CD4-positive, alpha-beta T cell (primary cell): Measurements from ENCODE around the gene CDH20. TPM values are rescaled to one million over a fixed set of nuclear protein-coding genes. Genes with fewer than 3 reads are reported as not detected.

ENCODE experiments used
- ATAC-seq: fragments of 200-7000 bp; cut with Tn5 transposase; one replicate; pipeline ENCODE4 v1.10.0; 2022; ENCODE audit warnings: mild to moderate bottlenecking; ENCODE audit not compliant: poor library complexity
- CTCF ChIA-PET: fragments of 350-600 bp; sonication (Branson Sonifier 250); formaldehyde crosslinking; loops from one replicate; lab custom pipeline; 2021; ENCODE audit warnings: antibody characterized with exemption, inconsistent platforms; lab: Charles Lee
- POLR2A ChIA-PET: fragments of 350-600 bp; sonication (Branson Sonifier 250); formaldehyde crosslinking; loops from one replicate; lab custom pipeline; 2021; ENCODE audit warnings: antibody characterized with exemption, inconsistent platforms; lab: Charles Lee
- DNase-seq, 14 experiments: peaks; one replicate each; pipeline ENCODE4 v3.0.0-alpha.2; 2013 to 2020; ENCODE audit warnings: mixed read lengths in 2 of 14
- H3K27ac ChIP-seq, 2 donors: one replicate each; pipeline versions ENCODE4 v1.5.1 to v1.7.0; 2013; ENCODE audit warnings: low read length in 2 of 2, low read depth in 1 of 2, mild to moderate bottlenecking in 1 of 2
- H3K27me3 ChIP-seq, 2 experiments: 1 replicate in 1 of 2; 2 replicates in 1 of 2; pipeline versions ENCODE4 v1.6.1 to v1.7.0; 2013; ENCODE audit warnings: low read length in 2 of 2, control low read depth in 1 of 2, mild to moderate bottlenecking in 1 of 2, moderate library complexity in 1 of 2; ENCODE audit not compliant: insufficient read depth in 2 of 2, control insufficient read depth in 1 of 2
- H3K36me3 ChIP-seq: one replicate; pipeline ENCODE4 v1.6.1; 2013; ENCODE audit warnings: low read length, control low read depth; ENCODE audit not compliant: insufficient read depth
- H3K4me1 ChIP-seq: one replicate; pipeline ENCODE4 v1.6.1; 2013; ENCODE audit warnings: low read length, control low read depth; ENCODE audit not compliant: insufficient read depth
- H3K4me3 ChIP-seq: one replicate; pipeline ENCODE4 v1.5.1; 2013; ENCODE audit warnings: mild to moderate bottlenecking, low read length, moderate library complexity
- H3K9me3 ChIP-seq, 2 experiments: 1 replicate in 1 of 2; 2 replicates in 1 of 2; pipeline versions ENCODE4 v1.6.1 to v1.7.0; 2013; ENCODE audit warnings: low read length in 2 of 2, mild to moderate bottlenecking in 2 of 2, control low read depth in 1 of 2, moderate library complexity in 1 of 2; ENCODE audit not compliant: control insufficient read depth in 1 of 2, insufficient read depth in 1 of 2
- H3K27ac Mint-ChIP-seq: one replicate; pipeline ENCODE4 v1.8.0; 2020; ENCODE audit warnings: mixed read lengths
- H3K27me3 Mint-ChIP-seq: one replicate; pipeline ENCODE4 v1.8.0; 2021; ENCODE audit warnings: mixed read lengths
- H3K36me3 Mint-ChIP-seq: one replicate; pipeline ENCODE4 v1.8.0; 2021; ENCODE audit warnings: low read depth, mixed read lengths
- H3K4me1 Mint-ChIP-seq: one replicate; pipeline ENCODE4 v1.8.0; 2021; ENCODE audit warnings: low read depth, mixed read lengths
- H3K4me3 Mint-ChIP-seq: one replicate; pipeline ENCODE4 v1.8.0; 2020; ENCODE audit warnings: mild to moderate bottlenecking, mixed read lengths
- H3K9me3 Mint-ChIP-seq: one replicate; pipeline ENCODE4 v1.8.0; 2020; ENCODE audit warnings: mixed read lengths
- CTCF ChIP-seq: fragments of 200-600 bp; IDR thresholded peaks from one replicate; pipeline ENCODE4 v1.8.0; 2022; ENCODE audit warnings: antibody characterized with exemption, mild to moderate bottlenecking
- intact Hi-C, 2 experiments: fragments of 100-400 bp; cut with DNase I in 1 of 2; cut with micrococcal nuclease in 1 of 2; formaldehyde crosslinking; loops; one replicate each; pipeline versions ENCODE4 v1.15.1 to v1.9.0; 2023 to 2025; cut with DNase I, micrococcal nuclease
- total RNA-seq, 174 experiments: library from RNA in 2 of 174; stranded (reverse) in 2 of 174; gene quantifications; one replicate each; pipeline ENCODE4 v1.2.3 and lab custom pipeline; 2021 to 2026

Gene CDH20
- total RNA-seq, 2 experiments from 2014 or later: 0.16 to 0.39 TPM

GRCh38 chr18:61295153-61295552 is 38.1 kb upstream of the CDH20 start:
- no peak overlapping the region for H3K4me3 Mint-ChIP-seq
- H3K36me3 ChIP-seq: no peaks in the 10 kb centered on the region
- H3K9me3 ChIP-seq: no peaks in the 10 kb centered on the region
- POLR2A ChIA-PET: no interaction called here
- H3K9me3 Mint-ChIP-seq: no peaks in the 10 kb centered on the region
- no peak for TF ChIP-seq CTCF
- DNase-seq (no peak), ATAC-seq (no peak)
- H3K36me3 Mint-ChIP-seq: no peaks in the 10 kb centered on the region
- no peaks in the 10 kb centered on the region for H3K27me3 Mint-ChIP-seq
- no peak overlapping the region for H3K4me3 ChIP-seq
- intact Hi-C loops: no loop called here
- no peak overlapping the region for H3K27ac Mint-ChIP-seq
- H3K27me3 ChIP-seq: no peaks in the 10 kb centered on the region
- no peaks in the 10 kb centered on the region for H3K4me1 Mint-ChIP-seq
- CTCF ChIA-PET: no interaction called here
- H3K4me1 ChIP-seq: no peaks in the 10 kb centered on the region
- H3K27ac ChIP-seq: no peak overlapping the region

- CTCF ChIA-PET: no interaction called here
- intact Hi-C loops: no loop called here
- peaks cover 2% of the 10 kb centered on the region for H3K9me3 Mint-ChIP-seq
Measured at GRCh38 chr18:61308004-61308403, 25.2 kb upstream of the CDH20 start.

GRCh38 chr18:61308795-61309393 is 24.3 kb upstream of the CDH20 start:
- H3K4me3 Mint-ChIP-seq: no peak overlapping the region

More at GRCh38 chr18:61308004-61308403, 25.2 kb upstream of the CDH20 start:
- no peak overlapping the region for H3K27ac ChIP-seq
- ATAC-seq (no peak), DNase-seq (no peak)
- H3K36me3 ChIP-seq: no peaks in the 10 kb centered on the region
- TF ChIP-seq CTCF: no peak
- no peak overlapping the region for H3K4me3 Mint-ChIP-seq
- no peaks in the 10 kb centered on the region for H3K36me3 Mint-ChIP-seq
- no peak overlapping the region for H3K4me3 ChIP-seq
- POLR2A ChIA-PET: no interaction called here
- H3K4me1 ChIP-seq: no peaks in the 10 kb centered on the region
- H3K4me1 Mint-ChIP-seq: no peaks in the 10 kb centered on the region
- no peaks in the 10 kb centered on the region for H3K27me3 ChIP-seq
- H3K9me3 ChIP-seq: peaks cover 0 to 11% of the 10 kb centered on the region in 2 experiments
- H3K27me3 Mint-ChIP-seq: no peaks in the 10 kb centered on the region
- no peak overlapping the region for H3K27ac Mint-ChIP-seq

More at GRCh38 chr18:61308795-61309393, 24.3 kb upstream of the CDH20 start:
- no peaks in the 10 kb centered on the region for H3K27me3 ChIP-seq
- Mint-ChIP-seq H3K27ac (no peak overlapping the region), H3K4me1 (no peaks in the 10 kb centered on the region), H3K9me3 (peaks cover 2% of the 10 kb centered on the region), H3K27me3 (no peaks in the 10 kb centered on the region), H3K36me3 (no peaks in the 10 kb centered on the region)
- CTCF ChIA-PET: no interaction called here
- POLR2A ChIA-PET: no interaction called here
- peaks cover 0 to 5% of the 10 kb centered on the region in 2 experiments for H3K9me3 ChIP-seq
- no peaks in the 10 kb centered on the region for H3K4me1 ChIP-seq
- no peak for TF ChIP-seq CTCF
- no peak for ATAC-seq
- no peak for DNase-seq
- H3K4me3 ChIP-seq: no peak overlapping the region
- no peak overlapping the region for H3K27ac ChIP-seq
- no peaks in the 10 kb centered on the region for H3K36me3 ChIP-seq
- intact Hi-C loops: no loop called here
